GM20431 (cell line): ENCODE results near the gene DYNC1I1.

Source experiments
- in situ Hi-C: fragments of 300-500 bp; cut with MseI, MboI; formaldehyde crosslinking; loops from one replicate; pipeline ENCODE4 v1.15.0; 2020; ENCODE audit warnings: low sequenced_read_pairs; ENCODE audit not compliant: unreplicated experiment

DYNC1I1 gene

DNA sequence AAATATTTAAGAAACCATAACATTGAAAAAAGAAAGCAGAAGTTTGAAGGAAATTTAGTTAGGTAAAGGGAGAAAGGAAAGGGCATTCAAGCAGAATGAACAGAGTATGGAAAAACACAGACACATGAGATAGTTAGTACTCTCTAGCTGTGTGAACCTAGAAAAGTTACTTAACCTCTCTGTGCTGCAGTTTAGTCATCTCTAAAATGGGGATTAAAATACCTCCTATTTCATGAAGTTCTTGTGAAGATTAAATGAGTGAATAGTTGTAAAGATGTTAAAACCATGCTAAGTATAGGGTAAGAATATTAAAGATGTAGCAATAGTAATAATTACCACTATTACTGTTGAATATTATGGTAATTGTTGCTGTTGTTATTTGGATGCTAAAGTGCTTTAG lies 279.9 kb downstream of the DYNC1I1 start:
- in situ Hi-C loops = no loop called here

GRCh38 chr7:96052860-96053470 lies 280.6 kb downstream of the DYNC1I1 start:
- in situ Hi-C loops = no loop called here

GRCh38 chr7:96055717-96056116 lies 283.4 kb downstream of the DYNC1I1 start:
- in situ Hi-C loops = no loop called here

GRCh38 chr7:96059075-96059474 lies 286.7 kb downstream of the DYNC1I1 start:
- in situ Hi-C loops = no loop called here

GRCh38 chr7:96061009-96061408 lies 288.7 kb downstream of the DYNC1I1 start:
- in situ Hi-C loops = no loop called here

DNA sequence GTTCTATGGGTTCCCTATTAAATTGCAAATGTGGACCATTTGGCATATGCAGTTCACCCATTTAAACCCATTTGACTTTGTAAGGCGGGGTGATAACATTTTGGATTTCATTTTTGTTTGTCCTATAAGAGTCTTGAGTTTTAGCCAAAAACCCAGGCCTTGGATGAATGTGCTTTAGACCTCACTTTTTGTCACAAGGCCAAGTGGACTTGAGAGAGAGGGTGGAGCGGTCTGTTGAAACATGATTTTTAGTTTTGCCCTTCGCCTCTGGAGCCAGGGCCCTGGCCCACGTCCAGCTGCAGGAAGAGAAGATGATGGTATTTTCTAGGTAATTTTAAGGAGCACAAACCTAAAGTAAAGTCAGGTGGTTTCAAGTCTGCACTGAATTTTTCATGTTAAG lies 289.5 kb downstream of the DYNC1I1 start:
- in situ Hi-C loops = no loop called here

DNA sequence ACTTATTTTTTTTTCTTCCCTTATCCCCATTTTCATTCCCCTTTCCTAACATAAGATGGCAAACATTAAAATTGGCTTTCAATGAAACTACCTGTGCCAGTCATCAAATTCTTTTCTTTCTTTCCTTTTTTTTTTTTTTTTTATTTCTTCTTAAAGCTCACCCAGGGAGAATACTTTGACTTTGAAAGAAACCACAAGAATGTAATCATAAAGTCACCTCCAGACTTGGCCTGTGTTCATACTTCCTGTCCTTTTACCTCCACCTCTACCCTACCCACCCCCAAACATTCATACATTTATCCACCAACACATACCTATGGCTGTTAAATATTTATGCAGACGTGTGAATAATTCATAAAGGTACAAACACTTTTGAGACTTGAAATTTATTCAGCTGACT lies 295.0 kb downstream of the DYNC1I1 start:
- in situ Hi-C loops = no loop called here

DNA sequence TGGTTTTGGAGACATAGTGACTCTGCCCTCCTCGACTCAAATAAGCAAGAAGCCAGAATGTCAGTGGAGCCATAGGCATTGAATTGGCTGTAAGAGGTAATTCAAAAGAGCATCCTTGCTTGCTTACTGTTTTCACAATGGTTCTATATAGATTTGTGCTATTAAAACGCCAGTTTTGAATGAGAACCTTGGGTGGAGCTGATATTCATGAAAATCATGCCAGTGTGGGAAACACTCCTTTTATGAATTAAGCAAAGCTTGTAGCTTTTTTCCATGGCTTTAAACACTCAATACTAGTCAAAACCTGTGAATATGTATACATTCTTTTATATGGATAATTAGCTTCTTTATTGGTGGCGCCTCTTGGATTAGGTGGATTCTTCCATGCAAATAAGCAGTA lies 297.0 kb downstream of the DYNC1I1 start:
- in situ Hi-C loops = no loop called here

DNA sequence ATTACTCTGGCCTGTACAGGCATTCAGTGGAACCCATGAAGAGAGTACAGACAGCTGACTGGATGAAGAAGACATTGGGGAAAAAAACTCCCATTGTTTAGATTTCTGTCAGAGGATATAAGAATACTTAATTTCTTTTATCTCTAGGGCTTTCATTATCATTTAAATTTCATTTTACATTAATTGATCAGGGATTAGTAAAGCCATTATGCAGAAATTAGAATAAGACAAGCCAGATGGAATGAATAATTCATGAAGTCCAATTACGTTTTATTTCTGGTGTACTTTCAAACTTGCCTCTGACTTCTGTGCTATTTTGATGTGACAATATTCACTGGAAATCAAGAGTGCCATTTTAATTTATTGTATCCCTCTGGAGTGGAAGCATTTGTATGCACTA lies 302.5 kb downstream of the DYNC1I1 start:
- in situ Hi-C loops = loop anchor here (25.0 kb wide), 1 partner anchor 962 kb away; no protein-coding TSS in a partner anchor

DNA sequence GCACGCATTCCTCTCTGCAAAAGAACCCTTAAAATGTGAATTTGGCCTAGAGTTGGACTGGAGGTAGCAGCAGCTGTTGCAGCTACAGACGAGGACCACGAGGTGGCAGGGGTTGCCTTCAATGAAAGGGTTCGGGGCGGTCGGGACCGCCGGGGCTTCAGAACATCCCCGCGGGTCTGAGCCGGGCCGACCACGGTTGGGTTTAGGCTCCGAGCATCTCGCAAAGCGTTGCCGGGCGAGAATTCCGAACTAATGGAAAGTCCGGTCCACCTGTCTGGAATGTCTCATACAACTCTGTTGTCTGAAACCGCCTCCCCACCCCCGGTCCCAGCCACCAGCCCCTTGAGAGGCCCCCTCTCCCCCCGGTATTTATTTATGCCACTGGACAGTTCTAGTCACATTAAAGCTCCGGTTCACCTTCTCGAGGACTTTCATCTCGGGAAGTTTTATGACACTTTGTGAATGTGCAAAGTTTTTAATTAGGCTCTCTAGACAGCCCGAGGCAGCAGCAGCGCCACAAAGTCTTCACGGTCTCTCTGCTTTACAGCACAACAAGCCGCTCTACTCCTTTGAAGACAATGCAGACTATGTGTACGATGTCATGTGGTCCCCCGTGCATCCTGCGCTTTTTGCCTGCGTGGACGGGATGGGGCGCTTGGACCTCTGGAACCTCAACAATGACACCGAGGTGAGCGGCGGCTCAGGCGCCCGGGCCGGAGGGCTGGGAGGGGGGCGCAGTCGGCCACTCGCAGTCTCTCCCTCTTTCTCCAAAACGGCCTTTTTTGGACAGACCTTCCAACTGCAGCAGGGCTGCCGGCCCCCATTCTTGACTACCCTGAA lies 303.4 kb downstream of the DYNC1I1 start:
- in situ Hi-C loops = loop anchor here (25.0 kb wide), 1 partner anchor 962 kb away; no protein-coding TSS in a partner anchor

DNA sequence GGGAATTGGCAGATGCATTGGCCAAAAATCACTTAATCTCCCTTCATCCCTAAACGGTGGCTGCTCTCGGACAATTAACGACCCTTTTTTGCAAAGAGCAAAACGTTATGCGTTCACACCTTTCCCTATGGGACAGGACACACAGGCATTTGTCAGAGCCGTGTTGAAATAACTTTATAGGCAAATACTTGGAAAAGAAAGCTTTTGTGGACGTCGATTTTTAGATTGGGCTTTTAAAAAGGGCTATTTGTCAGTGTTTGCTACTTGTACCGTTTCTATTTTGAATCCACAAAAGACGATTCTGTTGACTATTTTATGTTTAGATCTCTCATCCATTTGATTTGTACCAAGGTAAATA lies 304.0 kb downstream of the DYNC1I1 start:
- in situ Hi-C loops = loop anchor here (25.0 kb wide), 1 partner anchor 961 kb away; no protein-coding TSS in a partner anchor

- in situ Hi-C loops = loop anchor here (25.0 kb wide), 1 partner anchor 957 kb away; no protein-coding TSS in a partner anchor
Measured at GRCh38 chr7:96080027-96080426, 307.7 kb downstream of the DYNC1I1 start.

- in situ Hi-C loops = loop anchor here (25.0 kb wide), 1 partner anchor 952 kb away; no protein-coding TSS in a partner anchor
Measured at GRCh38 chr7:96084881-96085553, 312.7 kb downstream of the DYNC1I1 start.

GRCh38 chr7:96085953-96086352 lies 313.6 kb downstream of the DYNC1I1 start:
- in situ Hi-C loops = loop anchor here (25.0 kb wide), 1 partner anchor 951 kb away; no protein-coding TSS in a partner anchor

DNA sequence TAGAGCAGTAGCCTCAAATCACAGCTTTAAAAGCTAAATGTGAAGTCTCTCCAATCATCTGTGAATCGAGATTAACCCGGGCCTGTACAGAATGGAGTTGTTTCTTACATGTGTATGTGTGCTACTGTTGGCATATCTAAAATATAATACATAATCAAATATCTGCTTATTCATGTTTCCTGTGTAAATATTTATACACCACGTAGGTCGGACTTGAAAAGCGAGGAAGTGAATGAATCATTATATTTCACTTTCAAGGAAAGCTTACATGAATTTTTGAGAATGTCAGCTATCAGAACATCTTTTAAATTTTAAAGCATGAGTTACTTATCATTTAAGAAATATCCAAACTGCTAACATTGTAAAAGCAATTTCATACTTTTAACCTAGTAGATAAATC lies 316.2 kb downstream of the DYNC1I1 start:
- in situ Hi-C loops = loop anchor here (25.0 kb wide), 1 partner anchor 949 kb away; no protein-coding TSS in a partner anchor

DNA sequence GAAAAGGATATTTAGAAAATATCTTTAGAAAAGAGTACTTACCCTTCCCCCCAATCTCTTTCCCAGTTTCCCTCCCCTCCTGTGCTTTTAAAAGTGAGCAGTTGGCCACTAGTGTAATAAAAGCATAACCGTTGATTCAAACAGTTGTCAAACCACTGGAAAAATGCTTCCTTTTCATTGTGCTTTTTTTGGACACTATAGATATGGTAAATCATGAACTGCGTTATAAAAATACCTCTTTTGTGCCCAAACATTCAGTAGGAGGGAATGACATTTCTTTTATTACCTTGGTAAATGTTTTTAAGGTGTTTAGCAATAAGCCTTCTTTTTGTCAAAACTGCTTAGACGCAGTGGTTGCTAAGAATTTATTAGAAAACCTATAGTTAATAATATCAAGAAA lies 317.2 kb downstream of the DYNC1I1 start:
- in situ Hi-C loops = loop anchor here (25.0 kb wide), 1 partner anchor 948 kb away; no protein-coding TSS in a partner anchor

DNA sequence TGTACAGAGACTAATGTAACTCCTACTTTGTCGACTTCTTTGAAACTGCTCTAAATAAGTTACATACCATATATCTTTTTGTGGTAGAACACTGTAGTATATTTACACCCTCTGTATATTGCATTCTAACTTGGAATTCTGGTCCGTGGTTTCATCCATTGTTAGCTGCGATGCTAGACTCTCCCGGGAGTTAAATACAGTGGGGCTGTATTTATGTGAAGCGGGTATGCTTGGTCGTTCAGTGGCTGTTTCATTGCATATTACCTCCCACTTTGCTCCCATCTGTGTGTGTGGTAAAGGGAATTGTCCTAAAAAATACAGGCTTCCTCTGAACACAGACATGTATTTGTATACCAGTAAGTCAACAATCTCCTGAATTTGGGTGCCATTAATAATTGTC lies 318.4 kb downstream of the DYNC1I1 start:
- in situ Hi-C loops = loop anchor here (25.0 kb wide), 1 partner anchor 947 kb away; no protein-coding TSS in a partner anchor

GRCh38 chr7:96093435-96093834 lies 321.1 kb downstream of the DYNC1I1 start:
- in situ Hi-C loops = loop anchor here (25.0 kb wide), 1 partner anchor 944 kb away; no protein-coding TSS in a partner anchor

DNA sequence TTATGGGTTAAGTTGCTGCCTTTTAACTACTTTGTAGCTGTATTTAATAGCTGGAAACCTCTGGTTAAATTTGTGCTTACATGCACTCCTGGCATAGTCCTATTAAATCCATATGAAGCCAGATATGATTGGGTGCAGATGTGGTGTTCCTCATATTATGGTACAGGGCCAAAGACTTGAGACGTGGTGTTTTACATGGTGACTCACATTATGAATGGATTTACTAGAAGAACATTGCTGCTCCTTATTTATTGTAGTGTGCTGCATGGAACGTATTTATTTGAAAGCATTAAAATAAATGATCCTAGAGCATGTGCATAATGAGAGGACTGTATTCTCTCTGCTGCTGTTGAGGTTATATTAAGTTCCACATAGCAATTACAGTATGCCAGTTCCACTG lies 325.5 kb downstream of the DYNC1I1 start:
- in situ Hi-C loops = loop anchor here (25.0 kb wide), 1 partner anchor 939 kb away; no protein-coding TSS in a partner anchor

DNA sequence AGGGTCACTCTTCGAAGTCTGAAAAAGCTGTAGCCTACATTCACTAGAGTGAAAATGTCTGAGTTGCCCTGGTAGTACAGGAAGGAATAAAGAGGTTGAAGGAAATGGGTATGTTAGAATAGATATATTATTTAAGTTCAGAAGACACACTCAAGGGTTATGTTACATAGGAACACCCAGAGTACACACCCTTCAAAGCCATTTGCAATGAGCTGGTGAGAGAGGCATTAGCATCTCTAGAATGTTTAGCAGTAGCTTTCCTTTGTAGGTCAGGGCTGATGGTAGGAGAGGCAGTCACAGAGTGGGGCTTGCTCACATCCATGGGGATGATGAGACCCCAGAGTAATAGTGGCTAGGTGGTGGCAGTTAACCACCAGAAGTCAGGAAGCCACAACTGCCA lies 328.4 kb downstream of the DYNC1I1 start:
- in situ Hi-C loops = no loop called here
